HepG2 (cell line): ENCODE measurements around the gene ITGA2. TPM values are rescaled to one million over a fixed set of nuclear protein-coding genes. Genes with fewer than 3 reads are reported as not detected.

Experiments used
- ATAC-seq: fragments of 200-7000 bp; cut with Tn5 transposase; 3 replicates; pipeline ENCODE4 v1.9.1; 2020; ENCODE audit warnings: mild to moderate bottlenecking, moderate library complexity
- BruUV-seq: library from RNA; stranded (reverse); fragments of 400-500 nt; replicated peaks from 2 replicates; lab custom pipeline; 2021; lab: Mats Ljungman, UMichigan
- CTCF ChIA-PET: fragments of 300-600 bp; formaldehyde crosslinking; extraction: SDS; loops from one replicate; lab custom pipeline; 2021; ENCODE audit warnings: low total read pairs, inconsistent platforms, low intra/inter-chr PET ratio; lab: Yijun Ruan, JAX
- POLR2A ChIA-PET: fragments of 350-600 bp; sonication (Branson Sonifier 250); formaldehyde crosslinking; loops from one replicate; lab custom pipeline; 2020; ENCODE audit warnings: antibody characterized with exemption, inconsistent platforms; lab: Yijun Ruan, JAX
- DNase-seq: peaks from one replicate; pipeline ENCODE4 v3.0.0-alpha.2; 2015; ENCODE audit warnings: low spot score
- FAIRE-seq: peaks from 3 replicates; lab custom pipeline; 2011; peaks lifted over from hg19 to GRCh38; lab: Jason Lieb, UNC
- H2AFZ ChIP-seq: one replicate; pipeline ENCODE4 v1.6.1; 2011; ENCODE audit warnings: low read length, inconsistent platforms
- H3K27ac ChIP-seq: fragments of 300-600 bp; 3 replicates; pipeline ENCODE4 v1.8.0; 2011; ENCODE audit warnings: mixed run types, mild to moderate bottlenecking, mixed read lengths, low read length, inconsistent platforms; ENCODE audit not compliant: insufficient read depth; ENCODE audit errors: extremely low read length
- H3K27me3 ChIP-seq, 2 experiments: fragments of 200-600 bp in 1 of 2; 2 replicates in 1 of 2; 3 replicates in 1 of 2; pipeline versions ENCODE4 v1.6.0 to v1.8.0; 2011; ENCODE audit warnings: low read length in 2 of 2, mild to moderate bottlenecking in 2 of 2, moderate library complexity in 2 of 2, inconsistent platforms in 1 of 2; ENCODE audit not compliant: insufficient read depth in 2 of 2, control insufficient read depth in 1 of 2
- H3K36me3 ChIP-seq, 2 experiments: fragments of 200-600 bp in 1 of 2; replicated peaks in 1 of 2; 2 replicates in 1 of 2; 3 replicates in 1 of 2; pipeline versions ENCODE4 v1.5.1 to v1.8.0; 2011; ENCODE audit warnings: low read length in 2 of 2, inconsistent platforms in 1 of 2; ENCODE audit not compliant: insufficient read depth in 2 of 2, control insufficient read depth in 1 of 2
- H3K4me1 ChIP-seq: 2 replicates; pipeline ENCODE4 v1.5.1; 2012; ENCODE audit warnings: low read length, inconsistent platforms; ENCODE audit not compliant: insufficient read depth
- H3K4me2 ChIP-seq: 2 replicates; pipeline ENCODE4 v1.6.0; 2011; ENCODE audit warnings: low read depth, low read length, inconsistent platforms
- H3K4me3 ChIP-seq, 3 experiments: fragments of 200-600 bp in 1 of 3; sonication (generic), shearing (Covaris generic) in 1 of 3; replicated peaks in 1 of 3; 2 replicates each; pipeline ENCODE4 v1.5.1; 2011 to 2016; ENCODE audit warnings: low read length in 3 of 3, inconsistent platforms in 2 of 3, low read depth in 2 of 3, mild to moderate bottlenecking in 2 of 3, control low read depth in 1 of 3, mixed read lengths in 1 of 3; ENCODE audit not compliant: insufficient read depth in 1 of 3
- H3K79me2 ChIP-seq: one replicate; pipeline ENCODE4 v1.6.1; 2011; ENCODE audit warnings: low read length, inconsistent platforms; ENCODE audit not compliant: insufficient read depth
- H3K9ac ChIP-seq: 2 replicates; pipeline ENCODE4 v1.6.0; 2011; ENCODE audit warnings: mild to moderate bottlenecking, low read depth, low read length, inconsistent platforms; ENCODE audit not compliant: insufficient read depth
- H3K9me3 ChIP-seq: 2 replicates; pipeline ENCODE4 v1.5.1; 2012; ENCODE audit warnings: mild to moderate bottlenecking, low read length
- H4K20me1 ChIP-seq: 2 replicates; pipeline ENCODE4 v1.6.0; 2011; ENCODE audit warnings: inconsistent platforms, mild to moderate bottlenecking, low read length, moderate library complexity; ENCODE audit not compliant: insufficient read depth
- ETS1 ChIP-seq: sonication (generic); formaldehyde crosslinking; IDR thresholded peaks from 2 replicates; pipeline ENCODE4 v1.4.0; 2020; ENCODE audit warnings: missing genetic modification reagents
- HOXD1 ChIP-seq: sonication (generic); formaldehyde crosslinking; IDR thresholded peaks from 2 replicates; pipeline ENCODE4 v1.5.0; 2020; ENCODE audit warnings: missing genetic modification reagents
- MLLT10 ChIP-seq: sonication (generic); formaldehyde crosslinking; IDR thresholded peaks from 2 replicates; pipeline ENCODE4 v1.4.0; 2020; ENCODE audit warnings: missing genetic modification reagents
- PCBP2 ChIP-seq: fragments of 200-400 bp; formaldehyde crosslinking; optimal IDR thresholded peaks from 2 replicates; pipeline ENCODE3; 2018; ENCODE audit warnings: low read length, low read depth; ENCODE audit not compliant: poor library complexity, severe bottlenecking
- PRPF4 ChIP-seq: fragments of 200-400 bp; formaldehyde crosslinking; IDR thresholded peaks from 2 replicates; pipeline ENCODE4 v1.6.1; 2016; ENCODE audit warnings: low read length, low read depth; ENCODE audit not compliant: poor library complexity, severe bottlenecking
- REL ChIP-seq: sonication (generic); formaldehyde crosslinking; conservative IDR thresholded peaks from 2 replicates; pipeline ENCODE4 v1.8.0; 2022; ENCODE audit warnings: mild to moderate bottlenecking, missing genetic modification reagents, moderate library complexity
- SSRP1 ChIP-seq: IDR thresholded peaks from 2 replicates; pipeline ENCODE4 v1.6.1; 2016; ENCODE audit warnings: control low read depth
- TMF1 ChIP-seq: sonication (generic); formaldehyde crosslinking; IDR thresholded peaks from 2 replicates; pipeline ENCODE4 v1.8.1; 2022; ENCODE audit warnings: low read depth, missing genetic modification reagents
- XBP1 ChIP-seq: sonication (generic); formaldehyde crosslinking; IDR thresholded peaks from 2 replicates; pipeline ENCODE4 v1.5.0; 2020; ENCODE audit warnings: missing genetic modification reagents
- ZFP36L1 ChIP-seq: sonication (generic); formaldehyde crosslinking; IDR thresholded peaks from 2 replicates; pipeline ENCODE4 v1.8.0; 2022; ENCODE audit warnings: mild to moderate bottlenecking, missing genetic modification reagents, moderate library complexity
- ZFP41 ChIP-seq: sonication (generic); formaldehyde crosslinking; IDR thresholded peaks from 2 replicates; pipeline ENCODE4 v1.4.0; 2020; ENCODE audit warnings: mild to moderate bottlenecking, missing genetic modification reagents, borderline replicate concordance
- ZMYM3 ChIP-seq: sonication (generic); formaldehyde crosslinking; IDR thresholded peaks from 2 replicates; pipeline ENCODE4 v1.5.1; 2020; ENCODE audit warnings: mild to moderate bottlenecking, missing genetic modification reagents
- ZNF446 ChIP-seq: sonication (generic); formaldehyde crosslinking; IDR thresholded peaks from 2 replicates; pipeline ENCODE4 v1.5.0; 2020; ENCODE audit warnings: mild to moderate bottlenecking, missing genetic modification reagents
- ZNF607 ChIP-seq: sonication (generic); formaldehyde crosslinking; IDR thresholded peaks from 2 replicates; pipeline ENCODE4 v1.5.1; 2020; ENCODE audit warnings: missing genetic modification reagents, mild to moderate bottlenecking, borderline replicate concordance
- WGBS: methylation state at CpG from one replicate; pipeline ENCODE4 v1.1.6; 2017; ENCODE audit warnings: low lambda C conversion rate; 5-methylcytosine and 5-hydroxymethylcytosine counted together
- in situ Hi-C: cut with HindIII; loops from 2 replicates; pipeline ENCODE4 v1.10.0; 2017; ENCODE audit warnings: low pct_unique_long_range_greater_than_20kb; ENCODE audit not compliant: extremely low pct_ligation_motif_present
- intact Hi-C: fragments of 100-400 bp; cut with micrococcal nuclease; formaldehyde crosslinking; loops from one replicate; pipeline ENCODE4 v1.10.0; 2022; ENCODE audit not compliant: unreplicated experiment
- polyA plus RNA-seq, 8 experiments: library from polyadenylated mRNA; depleted of rRNA in 3 of 8; stranded (reverse) in 7 of 8; unstranded in 1 of 8; fragments of >200 nt; fragmentation: Illumina TruSeq in 4 of 8; extraction: Trizol in 4 of 8; gene quantifications; 2 replicates each; pipeline versions ENCODE4 v1.2.1 to v1.2.3, GENCODE V29; 2011 to 2016; ENCODE audit warnings: low read depth in 4 of 8, missing spikeins in 1 of 8, mixed read lengths in 1 of 8; ENCODE audit not compliant: insufficient read depth in 1 of 8
- total RNA-seq, 5 experiments: library from RNA; depleted of rRNA; stranded (reverse); fragments of >200 nt; fragmentation: Illumina TruSeq; extraction: Trizol; gene quantifications; 2 replicates each; pipeline ENCODE4 v1.2.3, GENCODE V29; 2016; ENCODE audit warnings: low read depth in 1 of 5
- TF ChIP-seq, protein P1 (sequence below): sonication (generic); formaldehyde crosslinking; IDR thresholded peaks from 2 replicates; pipeline ENCODE4 v1.4.0; 2020; ENCODE audit warnings: missing genetic modification reagents
- TF ChIP-seq, protein P2 (sequence below): sonication (generic); formaldehyde crosslinking; IDR thresholded peaks from 2 replicates; pipeline ENCODE4 v1.4.0; 2020; ENCODE audit warnings: mild to moderate bottlenecking, missing genetic modification reagents
- TF ChIP-seq, protein P3 (sequence below): IDR thresholded peaks from 2 replicates; pipeline ENCODE4 v1.6.1; 2016; ENCODE audit warnings: mild to moderate bottlenecking
- TF ChIP-seq, protein P4 (sequence below): sonication (generic); formaldehyde crosslinking; IDR thresholded peaks from 2 replicates; pipeline ENCODE4 v1.4.0; 2020; ENCODE audit warnings: missing genetic modification reagents, borderline replicate concordance

The ITGA2 gene
- total and polyA plus RNA-seq, 2 of the 13 experiments (the other 11 are each of a cell fraction or from before 2014, with no cell fraction given), result 15.8 to 58.3 TPM

DNA sequence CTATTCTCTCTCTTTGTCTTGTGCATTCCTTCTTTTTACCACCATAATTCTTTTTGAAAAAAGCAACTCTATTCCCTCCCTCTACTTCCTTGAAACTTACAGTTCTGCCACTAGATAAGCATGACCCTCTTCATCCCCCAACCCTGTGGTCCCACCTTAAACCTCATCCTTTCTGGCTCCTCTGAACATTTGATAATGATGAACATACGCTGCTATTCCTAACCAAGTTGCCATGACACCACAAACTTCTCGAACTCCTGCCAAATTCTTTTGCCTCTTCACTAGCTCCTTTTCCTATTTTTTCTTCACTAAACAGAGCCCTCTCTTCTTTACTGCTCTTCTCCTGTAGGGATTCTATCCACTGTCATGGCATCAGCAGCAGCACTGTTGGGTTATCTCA is 63.3 kb downstream of the ITGA2 start:
- Histone ChIP-seq H3K9me3 (no peaks in the 10 kb centered on the region), H3K4me2 (no peak overlapping the region), H3K27ac (no peak overlapping the region), H3K4me1 (no peaks in the 10 kb centered on the region), H3K4me3 (no peak overlapping the region), H3K79me2 (no peaks in the 10 kb centered on the region), H2AFZ (no peak overlapping the region), H3K36me3 (peaks cover 25 to 77% of the 10 kb centered on the region in 2 experiments), H3K9ac (no peak overlapping the region), H4K20me1 (no peaks in the 10 kb centered on the region), H3K27me3 (no peaks in the 10 kb centered on the region)
- no TSS peak for BruUV-seq
- CTCF ChIA-PET, result no interaction called here
- WGBS, result 97% methylated on average over 2 of the region's 2 CpGs
- in situ Hi-C loops (no loop called here), intact Hi-C loops (no loop called here)
- POLR2A ChIA-PET, result no interaction called here
- ATAC-seq, result no peak
- no peak for DNase-seq
- TF ChIP-seq, protein P1, sequence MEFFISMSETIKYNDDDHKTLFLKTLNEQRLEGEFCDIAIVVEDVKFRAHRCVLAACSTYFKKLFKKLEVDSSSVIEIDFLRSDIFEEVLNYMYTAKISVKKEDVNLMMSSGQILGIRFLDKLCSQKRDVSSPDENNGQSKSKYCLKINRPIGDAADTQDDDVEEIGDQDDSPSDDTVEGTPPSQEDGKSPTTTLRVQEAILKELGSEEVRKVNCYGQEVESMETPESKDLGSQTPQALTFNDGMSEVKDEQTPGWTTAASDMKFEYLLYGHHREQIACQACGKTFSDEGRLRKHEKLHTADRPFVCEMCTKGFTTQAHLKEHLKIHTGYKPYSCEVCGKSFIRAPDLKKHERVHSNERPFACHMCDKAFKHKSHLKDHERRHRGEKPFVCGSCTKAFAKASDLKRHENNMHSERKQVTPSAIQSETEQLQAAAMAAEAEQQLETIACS (CRISPR knock-in tag), result no peak
- TF ChIP-seq, protein P2, sequence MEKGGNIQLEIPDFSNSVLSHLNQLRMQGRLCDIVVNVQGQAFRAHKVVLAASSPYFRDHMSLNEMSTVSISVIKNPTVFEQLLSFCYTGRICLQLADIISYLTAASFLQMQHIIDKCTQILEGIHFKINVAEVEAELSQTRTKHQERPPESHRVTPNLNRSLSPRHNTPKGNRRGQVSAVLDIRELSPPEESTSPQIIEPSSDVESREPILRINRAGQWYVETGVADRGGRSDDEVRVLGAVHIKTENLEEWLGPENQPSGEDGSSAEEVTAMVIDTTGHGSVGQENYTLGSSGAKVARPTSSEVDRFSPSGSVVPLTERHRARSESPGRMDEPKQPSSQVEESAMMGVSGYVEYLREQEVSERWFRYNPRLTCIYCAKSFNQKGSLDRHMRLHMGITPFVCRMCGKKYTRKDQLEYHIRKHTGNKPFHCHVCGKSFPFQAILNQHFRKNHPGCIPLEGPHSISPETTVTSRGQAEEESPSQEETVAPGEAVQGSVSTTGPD (CRISPR knock-in tag), result no peak
- TF ChIP-seq HOXD1 (CRISPR knock-in tag) (no peak), ETS1 (CRISPR knock-in tag) (no peak), MLLT10 (CRISPR knock-in tag) (no peak), ZFP41 (no peak), ZNF446 (CRISPR knock-in tag) (no peak), PRPF4 (no peak), TMF1 (CRISPR knock-in tag) (no peak), ZMYM3 (CRISPR knock-in tag) (no peak), PCBP2 (no peak), ZFP36L1 (no peak), SSRP1 (no peak), ZNF607 (CRISPR knock-in tag) (no peak), REL (CRISPR knock-in tag) (no peak), XBP1 (no peak)
- TF ChIP-seq, protein P3, sequence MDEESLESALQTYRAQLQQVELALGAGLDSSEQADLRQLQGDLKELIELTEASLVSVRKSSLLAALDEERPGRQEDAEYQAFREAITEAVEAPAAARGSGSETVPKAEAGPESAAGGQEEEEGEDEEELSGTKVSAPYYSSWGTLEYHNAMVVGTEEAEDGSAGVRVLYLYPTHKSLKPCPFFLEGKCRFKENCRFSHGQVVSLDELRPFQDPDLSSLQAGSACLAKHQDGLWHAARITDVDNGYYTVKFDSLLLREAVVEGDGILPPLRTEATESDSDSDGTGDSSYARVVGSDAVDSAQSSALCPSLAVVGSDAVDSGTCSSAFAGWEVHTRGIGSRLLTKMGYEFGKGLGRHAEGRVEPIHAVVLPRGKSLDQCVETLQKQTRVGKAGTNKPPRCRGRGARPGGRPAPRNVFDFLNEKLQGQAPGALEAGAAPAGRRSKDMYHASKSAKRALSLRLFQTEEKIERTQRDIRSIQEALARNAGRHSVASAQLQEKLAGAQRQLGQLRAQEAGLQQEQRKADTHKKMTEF, result no peak
- TF ChIP-seq, protein P4, sequence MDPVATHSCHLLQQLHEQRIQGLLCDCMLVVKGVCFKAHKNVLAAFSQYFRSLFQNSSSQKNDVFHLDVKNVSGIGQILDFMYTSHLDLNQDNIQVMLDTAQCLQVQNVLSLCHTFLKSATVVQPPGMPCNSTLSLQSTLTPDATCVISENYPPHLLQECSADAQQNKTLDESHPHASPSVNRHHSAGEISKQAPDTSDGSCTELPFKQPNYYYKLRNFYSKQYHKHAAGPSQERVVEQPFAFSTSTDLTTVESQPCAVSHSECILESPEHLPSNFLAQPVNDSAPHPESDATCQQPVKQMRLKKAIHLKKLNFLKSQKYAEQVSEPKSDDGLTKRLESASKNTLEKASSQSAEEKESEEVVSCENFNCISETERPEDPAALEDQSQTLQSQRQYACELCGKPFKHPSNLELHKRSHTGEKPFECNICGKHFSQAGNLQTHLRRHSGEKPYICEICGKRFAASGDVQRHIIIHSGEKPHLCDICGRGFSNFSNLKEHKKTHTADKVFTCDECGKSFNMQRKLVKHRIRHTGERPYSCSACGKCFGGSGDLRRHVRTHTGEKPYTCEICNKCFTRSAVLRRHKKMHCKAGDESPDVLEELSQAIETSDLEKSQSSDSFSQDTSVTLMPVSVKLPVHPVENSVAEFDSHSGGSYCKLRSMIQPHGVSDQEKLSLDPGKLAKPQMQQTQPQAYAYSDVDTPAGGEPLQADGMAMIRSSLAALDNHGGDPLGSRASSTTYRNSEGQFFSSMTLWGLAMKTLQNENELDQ (CRISPR knock-in tag), result no peak
- no peak for FAIRE-seq
